Stimulated activated CD4-positive, alpha-beta T cell treated with anti-CD3 and anti-CD28 coated beads, Interleukin-1b, Interleukin-23, amount 100 ng/mL, for 4 hours (primary cell): ENCODE measurements around the gene PXDC1.
A peak's percentile ranks its signal among the peaks of the same experiment; 100 is the strongest.
"Not testable (repeated sequence)": the region's sequence is repeated elsewhere in the genome, so short reads cannot be mapped to it uniquely, and the experiment has no call there.

ENCODE experiments used
- DNase-seq, 2 donors: peaks; one replicate each; pipeline ENCODE4 v3.0.0-alpha.2; 2020; ENCODE audit warnings: low read depth in 2 of 2

The PXDC1 gene

DNA sequence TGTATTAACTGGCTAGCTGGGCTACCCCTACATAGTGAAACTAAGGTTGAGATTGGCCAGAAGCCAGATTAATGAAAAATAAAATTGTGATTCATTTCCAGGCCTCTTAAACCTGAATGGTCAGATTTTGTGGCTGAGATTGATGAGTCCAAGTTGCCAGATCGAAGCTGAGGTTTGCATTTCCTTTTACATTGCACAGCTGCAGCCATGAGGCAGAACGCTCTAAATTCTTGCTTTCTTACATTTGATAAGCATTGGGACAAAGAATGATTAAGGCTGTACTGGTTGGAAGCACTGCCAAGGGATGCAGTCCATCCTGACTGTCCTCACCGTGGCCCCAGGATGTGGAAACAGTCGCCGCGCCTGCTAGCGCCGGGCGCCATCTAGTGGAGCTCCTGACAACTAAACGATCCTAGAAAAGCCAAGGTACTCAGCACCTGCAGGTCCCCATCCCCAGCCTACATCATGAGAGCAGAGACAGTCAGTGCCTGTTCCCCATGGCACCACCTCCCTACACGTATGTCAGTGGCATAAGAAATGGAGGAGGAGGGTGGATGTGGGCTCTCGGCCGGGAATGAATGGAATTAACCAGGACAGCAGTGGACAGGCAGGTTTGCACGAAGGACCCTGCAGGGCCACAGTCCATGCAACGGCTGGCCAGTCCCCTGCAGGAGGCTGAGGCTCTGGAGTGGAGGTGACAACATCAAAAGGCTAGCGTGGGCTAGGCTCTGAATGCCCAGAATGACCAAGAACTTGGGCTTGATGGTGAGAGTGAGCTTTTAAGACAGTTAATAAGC, 19.0 kb downstream of the PXDC1 start:
- DNase-seq = peak; percentile 52 to 57

DNA sequence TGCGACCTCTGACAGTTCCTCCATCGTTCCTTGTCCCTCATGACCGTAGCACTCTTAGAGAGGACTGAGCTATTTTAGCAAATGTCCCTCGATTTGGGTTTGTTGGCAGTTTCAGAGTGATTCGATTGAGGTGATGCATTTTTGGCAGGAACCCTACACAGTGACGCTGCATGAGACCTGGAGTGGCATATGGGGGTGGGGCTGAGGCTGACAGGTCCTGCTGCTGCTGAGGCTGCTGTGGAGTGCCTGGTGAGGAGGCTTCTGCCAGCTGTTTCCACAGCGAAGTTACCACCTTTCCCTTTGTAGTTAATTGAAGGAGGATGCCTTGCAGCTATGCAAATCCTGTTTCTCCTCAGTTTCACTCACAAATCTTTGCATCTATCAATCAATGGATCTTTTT, 19.8 kb downstream of the PXDC1 start:
- no peak for DNase-seq

DNA sequence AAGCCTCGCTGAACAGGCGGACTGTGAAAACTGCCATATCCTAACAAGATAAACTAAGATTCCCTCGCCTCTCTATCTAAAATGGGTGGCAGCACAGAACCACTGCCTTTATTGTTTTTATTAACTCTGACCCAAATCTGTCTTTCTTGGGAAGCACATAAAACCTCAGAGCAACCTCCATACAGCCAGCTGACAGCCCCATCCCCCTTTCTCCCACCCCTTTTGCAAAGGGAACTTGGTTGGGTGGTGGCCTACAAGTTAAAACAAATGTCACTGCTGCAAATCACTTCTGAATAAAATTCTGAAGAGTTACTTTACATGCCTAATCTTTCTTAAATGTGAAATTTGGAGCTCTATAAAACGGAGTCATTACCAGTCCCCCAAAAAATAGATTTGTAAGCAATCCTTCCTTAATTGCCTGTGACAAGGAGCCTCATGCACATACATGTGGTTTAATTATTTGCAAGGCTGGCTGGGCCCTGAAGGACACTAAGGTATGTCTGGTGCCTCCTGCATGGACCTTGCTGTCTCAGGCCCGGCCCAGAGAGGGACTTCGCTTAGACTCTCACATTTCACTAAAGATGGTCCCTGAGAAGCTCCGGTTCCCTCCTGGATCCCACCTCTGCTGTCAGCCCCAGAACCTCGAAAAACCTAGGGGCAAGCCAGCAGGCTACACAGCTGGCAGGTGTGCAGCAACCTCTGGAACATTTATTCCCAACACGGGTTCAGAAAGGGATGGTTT, 21.7 kb downstream of the PXDC1 start:
- no peak for DNase-seq

DNA sequence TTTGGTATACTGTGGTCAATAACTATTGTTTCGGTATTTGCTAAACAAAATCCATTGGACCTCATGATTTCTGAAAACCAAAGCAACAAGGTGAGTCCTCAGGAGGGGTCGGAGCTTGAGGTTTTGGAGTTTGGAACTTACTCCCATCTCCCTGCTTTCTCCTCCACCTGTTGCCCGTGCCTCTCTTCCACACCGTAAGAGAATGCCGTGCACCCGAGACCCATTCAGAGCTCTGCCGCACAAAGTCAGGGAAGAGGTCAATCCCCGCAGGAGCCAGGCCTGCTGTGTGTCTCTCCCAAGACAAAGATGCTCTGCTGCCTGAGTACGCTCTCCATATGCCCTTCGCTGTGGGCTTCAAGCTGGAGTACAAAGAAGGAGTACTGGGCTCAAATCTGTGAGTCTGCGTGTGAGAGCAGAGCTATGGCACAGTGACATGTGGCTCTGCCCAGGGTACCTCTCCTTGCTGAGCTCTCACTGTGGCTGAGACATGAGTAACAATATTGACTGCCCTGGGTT, 23.9 kb downstream of the PXDC1 start:
- DNase-seq = no peak

DNA sequence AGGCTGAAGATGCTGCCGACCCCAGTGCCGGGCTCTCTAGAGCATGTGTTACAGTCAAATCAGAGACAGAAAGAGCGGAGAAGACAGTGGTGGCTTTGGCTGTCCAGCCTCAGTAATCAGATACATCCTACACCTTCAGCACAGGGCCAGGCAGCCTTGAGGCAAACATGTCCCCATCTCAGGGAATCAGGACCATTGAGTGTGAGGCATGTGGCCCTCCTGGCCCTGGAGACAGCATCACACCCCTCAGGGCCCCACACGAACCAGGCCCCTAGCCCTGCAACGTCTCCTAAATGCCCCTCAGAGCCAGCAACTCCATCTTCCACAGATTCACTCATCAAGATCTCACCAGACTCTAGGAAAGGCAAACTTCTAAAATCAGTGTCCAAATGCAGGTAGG, 24.5 kb downstream of the PXDC1 start:
- DNase-seq = no peak

DNA sequence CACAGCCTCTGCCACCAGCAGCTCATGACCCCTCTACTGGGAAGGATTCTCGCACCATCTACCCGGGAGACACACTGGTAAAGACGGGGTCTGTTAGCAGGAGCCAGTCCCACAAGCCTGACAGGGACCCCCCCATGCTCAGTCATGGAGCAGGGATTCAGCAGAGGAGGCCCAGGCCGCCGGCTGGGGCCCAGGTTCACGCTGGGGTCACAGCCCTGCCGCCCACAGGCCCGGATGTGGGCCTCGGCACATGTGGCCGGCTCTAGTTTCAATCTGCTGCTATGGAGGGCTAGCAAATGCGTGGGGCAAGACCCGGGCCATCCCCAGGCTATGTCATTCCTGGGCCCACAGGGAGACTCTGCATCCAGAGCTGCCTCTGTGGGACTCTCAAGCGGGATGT, 25.1 kb downstream of the PXDC1 start:
- DNase-seq = no peak

DNA sequence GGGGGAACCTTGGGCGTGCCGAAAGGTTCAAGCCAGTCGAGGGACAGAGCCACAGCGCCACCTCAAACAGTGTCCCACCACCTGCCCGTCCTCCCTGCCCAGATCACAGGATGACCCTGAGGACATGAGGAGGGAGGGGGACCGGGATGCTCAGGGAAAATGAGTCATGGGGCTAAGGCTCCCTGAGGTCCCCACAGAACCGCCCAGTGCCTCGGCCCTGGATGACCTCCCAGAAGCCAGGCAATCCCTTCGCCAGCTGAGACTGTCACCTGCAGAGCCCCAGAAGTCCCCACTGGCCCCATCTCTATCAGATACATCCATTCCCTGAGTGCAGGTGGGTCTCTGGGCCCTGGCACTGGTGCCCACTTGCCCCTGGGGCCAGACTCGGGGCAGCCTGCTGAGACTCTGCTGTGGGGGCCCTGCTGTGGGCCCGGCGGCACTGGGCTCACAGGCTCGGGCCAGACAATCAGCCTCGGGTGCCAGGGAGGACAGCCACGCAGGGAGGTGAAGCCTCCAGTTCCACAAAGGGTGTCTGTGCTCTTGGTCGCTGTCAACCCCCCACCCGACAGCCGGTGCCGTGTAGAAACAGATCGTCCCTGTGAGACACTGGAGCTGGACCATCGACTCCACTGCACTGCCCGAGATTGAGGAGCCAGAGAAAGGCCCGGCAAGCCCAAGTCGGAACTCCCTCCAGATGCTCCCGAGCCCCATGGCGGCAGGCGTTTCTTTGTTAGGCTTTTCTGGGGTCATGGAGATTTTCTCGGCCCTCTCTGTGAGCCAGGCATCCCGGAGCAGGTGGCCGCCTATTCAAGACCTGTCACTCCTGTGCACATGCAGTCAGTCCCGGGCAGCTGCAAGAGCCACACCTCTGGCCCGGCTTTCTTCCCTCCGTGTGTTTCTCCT, 26.1 kb downstream of the PXDC1 start:
- no peak for DNase-seq

DNA sequence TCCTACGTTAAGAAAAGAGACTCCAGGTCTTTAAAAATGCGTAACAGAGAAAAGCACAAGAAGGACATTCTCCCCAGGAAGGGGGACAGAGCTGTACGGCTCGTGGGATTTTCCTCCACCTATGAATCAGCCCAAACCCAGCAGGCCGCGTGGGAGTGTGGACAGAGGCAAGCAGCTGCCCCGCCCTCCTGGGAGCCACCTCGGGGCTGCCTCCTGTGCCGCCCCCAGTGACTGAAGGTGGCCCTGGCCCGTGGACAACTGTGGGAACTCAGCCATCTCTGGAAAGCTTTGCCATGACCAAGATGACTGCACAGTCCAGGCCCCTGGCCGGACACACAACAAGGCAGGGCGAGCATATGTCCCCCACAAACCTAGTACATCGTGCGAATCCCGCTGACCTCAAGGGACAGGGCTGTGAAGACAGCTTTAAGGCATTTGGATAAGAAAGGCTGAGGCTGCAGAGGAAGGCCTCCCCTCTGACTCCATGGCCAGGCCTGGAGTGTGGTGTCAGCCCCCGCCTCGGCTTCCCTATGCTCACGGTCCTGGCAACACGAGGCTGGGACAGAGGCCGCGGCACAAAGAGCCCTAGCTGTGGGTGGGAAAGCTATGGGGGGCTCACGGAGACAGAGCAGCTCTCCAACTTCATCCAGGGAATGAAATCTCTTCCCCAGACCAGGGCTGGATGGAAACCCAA, 26.9 kb downstream of the PXDC1 start:
- no peak for DNase-seq

DNA sequence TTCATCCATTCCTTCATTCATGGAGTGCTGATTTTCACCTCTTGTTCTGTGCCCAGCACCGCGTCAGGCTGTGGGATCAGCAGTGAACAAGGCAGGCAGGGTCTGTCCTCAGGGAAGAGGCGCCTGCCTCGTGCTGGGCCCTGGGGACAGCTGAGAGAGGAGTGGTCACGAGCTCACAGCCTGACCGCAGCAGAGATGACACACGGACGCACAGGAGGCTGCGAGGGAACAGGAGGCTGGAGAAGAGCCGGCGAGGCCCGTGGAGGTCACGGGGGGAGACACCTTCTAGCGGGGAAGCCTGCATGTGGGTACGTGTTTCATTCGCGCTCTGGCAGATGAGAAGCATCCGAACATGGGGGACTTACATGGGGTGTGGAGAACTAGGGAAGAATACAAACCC, 27.5 kb downstream of the PXDC1 start:
- no peak for DNase-seq

DNA sequence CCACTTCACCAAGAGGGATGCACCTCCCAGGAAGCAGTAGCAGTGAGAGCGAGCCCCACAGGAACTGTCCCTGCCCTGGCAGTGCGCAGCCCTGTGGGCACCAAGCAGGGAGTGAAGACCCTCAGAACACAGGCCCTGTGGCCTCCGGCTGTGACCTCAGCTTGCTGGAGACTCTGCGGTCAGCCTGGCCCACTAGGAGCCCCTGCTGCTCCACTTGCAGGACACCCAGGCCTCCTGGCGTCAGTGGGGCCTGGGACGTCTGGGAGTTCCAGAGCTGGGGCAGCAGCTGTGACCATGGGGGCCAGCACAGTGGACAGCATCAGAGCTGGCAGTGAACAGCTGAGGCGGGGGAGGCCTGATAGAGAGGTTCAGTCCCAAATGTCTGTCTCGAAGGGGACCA, 28.3 kb downstream of the PXDC1 start:
- DNase-seq = no peak

DNA sequence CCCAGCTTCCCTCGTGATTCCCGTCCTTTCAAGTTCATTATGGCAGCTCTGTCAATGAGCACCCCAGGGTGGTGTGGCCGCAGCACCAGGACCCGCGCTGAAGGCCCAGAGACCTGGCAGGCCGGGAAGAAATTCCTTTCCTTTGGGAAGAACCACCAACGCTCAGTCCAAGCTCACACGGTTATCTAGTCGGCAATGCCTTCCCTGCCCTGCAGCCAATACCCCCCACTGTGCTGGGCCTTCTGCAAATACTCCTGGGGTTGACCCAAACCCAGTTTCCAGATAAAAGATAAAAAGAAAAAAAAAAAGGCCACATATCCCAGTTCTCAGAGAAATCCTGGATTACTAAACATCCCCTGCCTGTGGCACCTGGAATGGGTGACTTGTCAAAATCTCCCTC, 28.7 kb downstream of the PXDC1 start:
- no peak for DNase-seq

DNA sequence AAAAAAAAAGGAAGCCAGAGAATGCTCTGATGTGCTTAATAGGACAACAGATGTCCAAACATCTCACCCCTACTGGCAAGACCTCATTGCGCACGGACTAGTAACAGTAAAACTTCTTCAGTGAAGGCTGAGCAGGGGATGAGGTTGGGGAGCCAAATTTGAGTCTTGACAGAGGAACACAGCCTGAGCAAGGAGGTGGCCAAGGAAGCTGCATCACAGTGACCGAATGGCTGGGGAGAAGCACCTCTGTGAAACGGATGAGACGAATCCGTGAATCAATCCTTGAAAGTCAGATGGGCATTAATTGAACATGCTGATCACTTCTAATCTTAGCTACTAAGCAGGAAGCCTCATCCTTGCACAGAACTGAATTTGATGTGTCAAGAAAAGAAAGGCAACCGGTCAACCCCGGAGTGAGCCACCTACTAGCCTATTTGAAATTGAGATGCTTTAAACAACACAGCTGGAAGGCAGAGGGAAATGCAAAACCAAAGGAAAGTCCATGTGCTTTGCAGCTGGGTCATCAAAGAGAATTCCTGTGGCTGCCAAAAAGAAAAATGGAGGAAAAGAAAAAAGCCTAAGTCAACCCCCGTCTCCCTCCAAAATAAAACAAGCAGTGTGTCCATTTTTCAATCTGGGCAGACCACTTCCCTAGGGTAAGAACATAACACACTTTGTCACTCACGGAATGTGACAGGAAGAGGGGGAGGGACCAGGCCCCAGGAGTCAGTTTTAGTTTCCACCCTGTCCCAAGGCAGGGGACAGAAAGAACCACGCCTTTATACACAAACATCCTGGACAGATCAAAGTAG, 29.5 kb downstream of the PXDC1 start:
- DNase-seq = no peak

DNA sequence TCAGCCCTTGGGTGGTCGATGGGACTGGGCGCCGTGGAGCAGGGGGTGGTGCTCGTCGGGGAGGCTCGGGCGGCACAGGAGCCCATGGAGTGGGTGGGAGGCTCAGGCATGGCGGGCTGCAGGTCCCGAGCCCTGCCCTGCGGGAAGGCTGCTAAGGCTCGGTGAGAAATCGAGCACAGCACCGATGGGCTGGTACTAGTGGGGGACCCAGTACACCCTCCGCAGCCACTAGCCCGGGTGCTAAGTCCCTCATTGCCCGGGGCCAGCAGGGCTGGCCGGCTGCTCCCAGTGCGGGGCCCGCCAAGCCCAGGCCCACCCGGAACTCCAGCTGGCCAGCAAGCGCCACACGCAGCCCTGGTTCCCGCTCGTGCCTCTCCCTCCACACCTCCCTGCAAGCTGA, 30.7 kb downstream of the PXDC1 start:
- DNase-seq = not testable (repeated sequence)

DNA sequence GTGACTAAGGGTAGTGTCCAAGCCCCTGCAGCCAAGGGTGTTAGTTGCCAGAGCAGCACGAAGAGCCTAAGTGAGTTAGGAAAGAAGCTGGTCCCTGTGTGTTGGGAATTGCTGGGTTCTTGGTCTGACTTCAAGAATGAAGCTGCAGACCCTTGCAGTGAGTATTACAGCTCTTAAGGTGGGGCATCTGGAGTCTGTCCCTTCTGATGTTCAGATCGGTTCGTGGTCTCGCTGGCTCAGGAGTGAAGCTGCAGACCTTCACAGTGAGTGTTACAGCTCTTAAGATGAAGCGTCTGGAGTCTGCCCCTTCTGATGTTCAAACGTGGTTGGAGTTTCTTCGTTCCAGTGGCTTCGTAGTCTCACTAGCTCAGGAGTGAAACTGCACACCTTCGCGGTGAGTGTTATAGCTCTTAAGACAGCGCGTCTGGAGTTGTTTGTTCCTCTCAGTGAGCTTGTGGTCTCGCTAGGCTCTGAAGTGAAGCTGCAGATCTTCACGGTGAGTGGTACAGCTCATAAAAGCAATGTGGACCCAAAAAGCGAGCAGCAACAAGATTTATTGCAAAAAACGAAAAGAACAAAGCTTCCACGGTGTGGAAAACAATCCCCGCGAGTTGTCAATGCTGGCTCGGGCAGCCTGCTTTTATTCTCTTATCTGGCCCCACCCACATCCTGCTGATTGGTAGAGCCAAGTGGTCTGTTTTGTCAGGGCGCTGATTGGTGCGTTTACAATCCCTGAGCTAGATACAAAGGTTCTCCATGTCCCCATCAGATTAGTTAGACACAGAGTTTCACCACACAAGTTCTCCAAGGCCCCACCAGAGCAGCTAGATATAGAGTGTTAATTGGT, 31.8 kb downstream of the PXDC1 start:
- DNase-seq = no peak

DNA sequence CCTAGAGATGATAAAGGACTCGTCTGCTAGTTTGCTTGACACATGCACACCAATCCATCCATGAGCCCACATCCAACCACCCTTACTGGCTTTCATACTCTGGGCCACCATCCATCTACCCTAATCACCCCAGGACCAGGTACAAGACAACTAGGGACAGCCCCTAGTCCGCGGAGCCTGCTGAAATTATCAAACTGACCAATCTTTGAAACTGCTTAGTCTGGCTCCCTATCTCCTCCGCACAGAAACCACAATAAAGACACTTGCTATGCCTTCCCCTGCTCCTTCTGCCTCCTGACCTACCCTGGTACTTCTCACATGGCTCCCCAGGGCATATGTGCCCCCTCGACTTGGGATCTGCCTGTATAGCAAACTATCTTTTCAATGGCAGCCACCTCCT, 33.1 kb downstream of the PXDC1 start:
- DNase-seq = no peak

DNA sequence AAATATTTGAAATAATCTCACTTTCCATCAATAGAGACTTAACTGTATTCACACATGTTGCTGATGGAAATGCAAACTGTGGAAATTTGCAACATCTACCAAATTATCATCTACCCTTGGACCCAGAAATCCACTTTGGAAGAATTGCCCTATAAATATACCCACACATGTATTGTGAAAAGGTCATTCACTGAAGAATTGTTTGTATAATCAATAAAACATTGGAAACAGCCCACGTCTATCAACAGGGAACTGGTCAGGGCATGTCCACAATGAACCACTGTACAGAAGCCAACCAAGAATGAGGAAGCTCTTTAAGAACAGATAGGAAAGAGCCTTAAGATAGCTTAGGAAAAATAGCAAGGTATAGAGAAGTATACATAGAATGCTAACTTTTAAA, 36.2 kb downstream of the PXDC1 start:
- DNase-seq = no peak

DNA sequence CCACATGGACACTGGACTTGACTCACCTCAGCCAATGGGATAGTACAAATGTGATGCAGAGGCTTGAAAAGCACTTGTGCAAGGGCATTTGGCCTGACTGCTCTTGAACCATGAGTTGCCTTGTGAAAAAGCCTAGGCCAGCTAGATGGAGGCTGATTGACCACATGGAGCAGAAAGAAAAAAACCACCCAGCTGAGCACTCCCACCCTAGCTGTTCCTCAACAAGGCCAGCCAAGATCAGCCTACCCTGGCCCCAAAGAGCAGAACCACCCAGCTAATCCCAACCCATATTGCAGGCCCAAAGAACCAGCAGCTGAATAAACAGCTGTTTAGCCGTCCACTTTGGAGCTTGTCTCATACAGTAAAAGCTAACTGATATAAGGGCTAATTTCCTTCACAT, 36.7 kb downstream of the PXDC1 start:
- no peak for DNase-seq

DNA sequence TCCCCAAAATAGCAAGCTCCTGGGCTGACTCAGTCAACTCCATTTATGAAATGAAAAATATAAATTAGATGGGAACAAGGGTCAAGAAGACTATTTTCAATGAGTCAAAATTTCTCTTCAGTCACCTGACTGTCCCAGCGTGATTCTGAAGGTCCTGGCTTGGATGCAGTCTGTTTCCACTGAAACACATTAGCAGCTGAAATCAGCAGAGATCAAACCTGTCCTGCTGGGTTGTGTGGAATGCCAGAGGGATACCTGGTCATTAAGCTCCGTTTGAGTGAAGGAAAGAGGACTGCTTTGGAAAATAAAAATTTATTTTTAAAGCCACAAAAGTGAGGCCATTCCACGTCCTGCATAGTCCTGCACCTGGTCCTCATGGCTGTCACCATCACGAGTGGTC, 37.4 kb downstream of the PXDC1 start:
- no peak for DNase-seq

DNA sequence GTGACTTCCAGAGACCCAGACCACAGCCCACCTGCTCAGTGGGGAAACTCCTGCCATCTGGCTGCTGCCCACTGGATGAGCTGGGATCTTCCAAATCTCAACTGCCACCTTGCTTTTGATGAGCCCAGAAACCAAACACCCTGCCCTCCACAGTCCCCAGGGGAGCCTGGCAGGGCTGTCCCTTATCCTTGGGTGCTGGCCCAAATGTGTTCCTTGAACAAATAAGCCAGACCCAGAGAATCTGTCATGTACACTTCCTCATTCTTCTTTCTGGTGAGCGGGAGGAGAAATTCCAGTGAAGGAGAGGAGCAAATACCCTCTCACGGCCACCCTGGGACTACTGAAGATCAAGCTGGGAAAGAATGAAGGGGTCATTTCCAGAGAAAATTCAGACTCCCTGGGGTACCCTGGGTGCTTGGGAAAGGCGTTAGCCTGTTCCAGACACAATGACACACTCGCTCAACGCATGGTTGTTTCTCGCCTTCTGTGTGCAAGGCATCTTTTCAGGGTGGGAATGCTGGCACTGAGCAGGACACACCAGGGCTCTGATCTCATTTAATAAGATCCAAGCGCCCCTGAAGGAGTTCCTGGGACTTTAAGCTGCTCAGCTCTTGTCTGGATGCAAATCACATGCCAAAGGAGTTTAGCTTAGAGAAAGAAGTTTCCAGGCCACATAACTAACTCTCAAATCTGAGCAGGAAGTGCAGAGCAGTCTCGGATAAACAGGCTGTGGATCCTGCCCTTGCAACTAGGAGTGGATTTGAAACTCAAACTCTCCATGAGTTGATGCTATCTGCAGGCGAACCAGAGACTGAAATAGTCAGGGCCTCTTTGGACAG, 38.5 kb downstream of the PXDC1 start:
- DNase-seq = no peak
